ENCODE results near the gene ISLR.

Gene ISLR

DNA sequence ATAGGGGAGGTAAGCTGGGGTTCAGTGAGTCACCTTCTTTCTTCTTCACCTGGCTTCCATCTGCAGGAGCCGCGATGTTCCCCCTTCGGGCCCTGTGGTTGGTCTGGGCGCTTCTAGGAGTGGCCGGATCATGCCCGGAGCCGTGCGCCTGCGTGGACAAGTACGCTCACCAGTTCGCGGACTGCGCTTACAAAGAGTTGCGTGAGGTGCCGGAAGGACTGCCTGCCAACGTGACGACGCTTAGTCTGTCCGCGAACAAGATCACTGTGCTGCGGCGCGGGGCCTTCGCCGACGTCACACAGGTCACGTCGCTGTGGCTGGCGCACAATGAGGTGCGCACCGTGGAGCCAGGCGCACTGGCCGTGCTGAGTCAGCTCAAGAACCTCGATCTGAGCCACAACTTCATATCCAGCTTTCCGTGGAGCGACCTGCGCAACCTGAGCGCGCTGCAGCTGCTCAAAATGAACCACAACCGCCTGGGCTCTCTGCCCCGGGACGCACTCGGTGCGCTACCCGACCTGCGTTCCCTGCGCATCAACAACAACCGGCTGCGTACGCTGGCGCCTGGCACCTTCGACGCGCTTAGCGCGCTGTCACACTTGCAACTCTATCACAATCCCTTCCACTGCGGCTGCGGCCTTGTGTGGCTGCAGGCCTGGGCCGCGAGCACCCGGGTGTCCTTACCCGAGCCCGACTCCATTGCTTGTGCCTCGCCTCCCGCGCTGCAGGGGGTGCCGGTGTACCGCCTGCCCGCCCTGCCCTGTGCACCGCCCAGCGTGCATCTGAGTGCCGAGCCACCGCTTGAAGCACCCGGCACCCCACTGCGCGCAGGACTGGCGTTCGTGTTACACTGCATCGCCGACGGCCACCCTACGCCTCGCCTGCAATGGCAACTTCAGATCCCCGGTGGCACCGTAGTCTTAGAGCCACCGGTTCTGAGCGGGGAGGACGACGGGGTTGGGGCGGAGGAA lies 40.5 kb upstream of the ISLR start:
- no peak for DNase-seq (ENCODE audit: extremely low spot score)
- POLR2A ChIA-PET: no interaction called here
- TF ChIP-seq, protein P1, sequence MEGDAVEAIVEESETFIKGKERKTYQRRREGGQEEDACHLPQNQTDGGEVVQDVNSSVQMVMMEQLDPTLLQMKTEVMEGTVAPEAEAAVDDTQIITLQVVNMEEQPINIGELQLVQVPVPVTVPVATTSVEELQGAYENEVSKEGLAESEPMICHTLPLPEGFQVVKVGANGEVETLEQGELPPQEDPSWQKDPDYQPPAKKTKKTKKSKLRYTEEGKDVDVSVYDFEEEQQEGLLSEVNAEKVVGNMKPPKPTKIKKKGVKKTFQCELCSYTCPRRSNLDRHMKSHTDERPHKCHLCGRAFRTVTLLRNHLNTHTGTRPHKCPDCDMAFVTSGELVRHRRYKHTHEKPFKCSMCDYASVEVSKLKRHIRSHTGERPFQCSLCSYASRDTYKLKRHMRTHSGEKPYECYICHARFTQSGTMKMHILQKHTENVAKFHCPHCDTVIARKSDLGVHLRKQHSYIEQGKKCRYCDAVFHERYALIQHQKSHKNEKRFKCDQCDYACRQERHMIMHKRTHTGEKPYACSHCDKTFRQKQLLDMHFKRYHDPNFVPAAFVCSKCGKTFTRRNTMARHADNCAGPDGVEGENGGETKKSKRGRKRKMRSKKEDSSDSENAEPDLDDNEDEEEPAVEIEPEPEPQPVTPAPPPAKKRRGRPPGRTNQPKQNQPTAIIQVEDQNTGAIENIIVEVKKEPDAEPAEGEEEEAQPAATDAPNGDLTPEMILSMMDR (IDR thresholded peaks at IDR 0.05; ENCODE audit: control extremely low read depth, extremely low read depth, low read depth, missing control alignments): peak; percentile 22
- CTCF ChIA-PET: interaction anchor here (0.9 to 1.7 kb wide), 2 partner anchors 175 to 183 kb away, joined by 3 to 5 read pairs; no protein-coding TSS in a partner anchor

DNA sequence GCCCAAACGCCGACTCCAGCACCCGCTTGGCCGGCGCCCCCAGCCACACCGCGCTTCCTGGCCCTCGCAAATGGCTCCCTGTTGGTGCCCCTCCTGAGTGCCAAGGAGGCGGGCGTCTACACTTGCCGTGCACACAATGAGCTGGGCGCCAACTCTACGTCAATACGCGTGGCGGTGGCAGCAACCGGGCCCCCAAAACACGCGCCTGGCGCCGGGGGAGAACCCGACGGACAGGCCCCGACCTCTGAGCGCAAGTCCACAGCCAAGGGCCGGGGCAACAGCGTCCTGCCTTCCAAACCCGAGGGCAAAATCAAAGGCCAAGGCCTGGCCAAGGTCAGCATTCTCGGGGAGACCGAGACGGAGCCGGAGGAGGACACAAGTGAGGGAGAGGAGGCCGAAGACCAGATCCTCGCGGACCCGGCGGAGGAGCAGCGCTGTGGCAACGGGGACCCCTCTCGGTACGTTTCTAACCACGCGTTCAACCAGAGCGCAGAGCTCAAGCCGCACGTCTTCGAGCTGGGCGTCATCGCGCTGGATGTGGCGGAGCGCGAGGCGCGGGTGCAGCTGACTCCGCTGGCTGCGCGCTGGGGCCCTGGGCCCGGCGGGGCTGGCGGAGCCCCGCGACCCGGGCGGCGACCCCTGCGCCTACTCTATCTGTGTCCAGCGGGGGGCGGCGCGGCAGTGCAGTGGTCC lies 39.7 kb upstream of the ISLR start:
- TF ChIP-seq, protein P1 (IDR thresholded peaks at IDR 0.05; ENCODE audit: control extremely low read depth, extremely low read depth, low read depth, missing control alignments): no peak
- POLR2A ChIA-PET: no interaction called here

DNA sequence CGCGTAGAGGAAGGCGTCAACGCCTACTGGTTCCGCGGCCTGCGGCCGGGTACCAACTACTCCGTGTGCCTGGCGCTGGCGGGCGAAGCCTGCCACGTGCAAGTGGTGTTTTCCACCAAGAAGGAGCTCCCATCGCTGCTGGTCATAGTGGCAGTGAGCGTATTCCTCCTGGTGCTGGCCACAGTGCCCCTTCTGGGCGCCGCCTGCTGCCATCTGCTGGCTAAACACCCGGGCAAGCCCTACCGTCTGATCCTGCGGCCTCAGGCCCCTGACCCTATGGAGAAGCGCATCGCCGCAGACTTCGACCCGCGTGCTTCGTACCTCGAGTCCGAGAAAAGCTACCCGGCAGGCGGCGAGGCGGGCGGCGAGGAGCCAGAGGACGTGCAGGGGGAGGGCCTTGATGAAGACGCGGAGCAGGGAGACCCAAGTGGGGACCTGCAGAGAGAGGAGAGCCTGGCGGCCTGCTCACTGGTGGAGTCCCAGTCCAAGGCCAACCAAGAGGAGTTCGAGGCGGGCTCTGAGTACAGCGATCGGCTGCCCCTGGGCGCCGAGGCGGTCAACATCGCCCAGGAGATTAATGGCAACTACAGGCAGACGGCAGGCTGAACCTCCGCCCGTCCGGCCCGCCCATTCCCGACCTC lies 39.0 kb upstream of the ISLR start:
- CTCF ChIA-PET: interaction anchor here (0.7 to 1.5 kb wide), 10 partner anchors 9 to 188 kb away, joined by 3 to 9 read pairs (median 3); no protein-coding TSS in a partner anchor
- DNase-seq (ENCODE audit: extremely low spot score): no peak
- POLR2A ChIA-PET: no interaction called here
- TF ChIP-seq, protein P1 (IDR thresholded peaks at IDR 0.05; ENCODE audit: control extremely low read depth, extremely low read depth, low read depth, missing control alignments): peak; percentile 41

More for the DNA sequence above, 39.7 kb upstream of the ISLR start:
- CTCF ChIA-PET: interaction anchor here (0.7 to 1.5 kb wide), 9 partner anchors 9 to 188 kb away, joined by 3 to 9 read pairs (median 3); no protein-coding TSS in a partner anchor
- DNase-seq (ENCODE audit: extremely low spot score): no peak

DNA sequence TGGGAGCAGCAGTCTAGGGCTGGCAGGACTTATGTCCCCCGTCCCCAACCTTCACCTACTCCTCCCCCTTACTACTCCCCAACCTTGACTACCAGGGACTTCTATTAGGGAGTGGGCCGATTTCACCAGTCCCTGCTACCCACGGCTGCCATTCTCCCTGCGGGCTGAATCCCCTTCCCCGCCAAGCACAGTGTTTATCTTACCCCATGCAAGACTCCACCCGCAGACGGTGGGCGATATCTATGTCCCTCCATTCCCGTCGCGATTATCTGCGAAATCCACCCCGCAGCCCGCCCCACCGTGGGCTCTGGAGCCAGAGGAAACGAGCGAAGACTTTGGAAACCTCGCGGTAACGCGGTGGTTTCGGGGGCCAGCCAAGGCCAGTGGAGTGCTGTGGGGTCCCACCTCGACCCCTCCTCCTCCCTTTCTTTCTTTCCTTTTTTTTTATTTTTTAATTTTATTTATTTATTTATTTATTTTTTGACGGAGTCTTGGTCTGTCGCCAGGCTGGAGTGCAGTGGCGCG lies 38.4 kb upstream of the ISLR start:
- ChIA-PET POLR2A (no interaction called here), CTCF (interaction anchor here (0.8 to 1.5 kb wide), 4 partner anchors 11 to 187 kb away, joined by 3 to 7 read pairs (median 3); no protein-coding TSS in a partner anchor)
- DNase-seq (ENCODE audit: extremely low spot score): no peak
- TF ChIP-seq, protein P1 (IDR thresholded peaks at IDR 0.05; ENCODE audit: control extremely low read depth, extremely low read depth, low read depth, missing control alignments): no peak

DNA sequence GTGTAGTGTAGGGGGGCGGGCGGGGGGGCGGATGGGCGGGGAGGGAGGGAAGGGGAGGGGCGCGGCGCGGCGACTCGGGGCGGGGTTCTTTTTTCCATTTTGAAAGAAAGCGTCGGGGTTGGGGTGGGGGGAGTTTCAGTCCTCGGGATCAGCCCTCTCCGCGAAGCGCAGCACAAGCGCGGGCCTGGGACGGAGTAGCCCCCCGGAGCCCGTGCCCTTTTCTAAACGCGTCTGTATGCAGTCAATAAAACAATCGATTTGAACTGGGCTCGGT lies 37.0 kb upstream of the ISLR start:
- CTCF ChIA-PET: no interaction called here
- TF ChIP-seq, protein P1 (IDR thresholded peaks at IDR 0.05; ENCODE audit: control extremely low read depth, extremely low read depth, low read depth, missing control alignments): no peak
- DNase-seq (ENCODE audit: extremely low spot score): no peak
- POLR2A ChIA-PET: no interaction called here

Data from GM10248 (cell line).